Daoy (cell line): ENCODE measurements around the gene KIF3B. TPM values are rescaled to one million over a fixed set of nuclear protein-coding genes. Genes with fewer than 3 reads are reported as not detected.
"Not testable (repeated sequence)": the region's sequence is repeated elsewhere in the genome, so short reads cannot be mapped to it uniquely, and the experiment has no call there.

Experiments used
- DNase-seq: peaks from one replicate; pipeline ENCODE4 v3.0.0-alpha.2; 2015; ENCODE audit warnings: low read depth
- total RNA-seq: library from RNA; depleted of rRNA; stranded (reverse); fragments of >200 nt; shearing (Covaris generic); gene quantifications from 2 replicates; pipeline ENCODE4 v1.2.3, GENCODE V29; 2014

Gene KIF3B
- total RNA-seq, 1 experiment from 2014 or later, result 13.8 TPM

DNA sequence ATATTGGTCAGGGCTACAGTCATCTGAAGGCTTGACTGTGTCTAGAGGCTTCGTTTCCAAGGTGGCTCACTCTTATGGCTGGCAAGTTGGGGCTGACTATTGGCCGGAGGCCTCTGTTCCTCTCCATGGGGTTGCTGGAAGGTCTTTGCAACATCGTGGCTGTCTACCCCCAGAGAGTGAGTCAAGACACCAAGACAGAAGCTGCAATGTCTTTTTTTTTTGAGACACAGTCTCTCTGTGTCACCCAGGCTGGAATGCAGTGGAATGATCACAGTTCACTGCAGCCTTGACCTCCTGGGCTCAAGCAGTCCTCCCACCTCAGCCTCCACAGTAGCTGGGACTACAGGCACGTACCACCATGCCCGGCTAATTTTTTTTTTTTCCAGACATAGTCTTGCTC, 29.4 kb upstream of the KIF3B start:
- DNase-seq, result no peak

- no peak for DNase-seq
These were observed 28.3 kb upstream of the KIF3B start for GRCh38 chr20:32249030-32249738.

DNA sequence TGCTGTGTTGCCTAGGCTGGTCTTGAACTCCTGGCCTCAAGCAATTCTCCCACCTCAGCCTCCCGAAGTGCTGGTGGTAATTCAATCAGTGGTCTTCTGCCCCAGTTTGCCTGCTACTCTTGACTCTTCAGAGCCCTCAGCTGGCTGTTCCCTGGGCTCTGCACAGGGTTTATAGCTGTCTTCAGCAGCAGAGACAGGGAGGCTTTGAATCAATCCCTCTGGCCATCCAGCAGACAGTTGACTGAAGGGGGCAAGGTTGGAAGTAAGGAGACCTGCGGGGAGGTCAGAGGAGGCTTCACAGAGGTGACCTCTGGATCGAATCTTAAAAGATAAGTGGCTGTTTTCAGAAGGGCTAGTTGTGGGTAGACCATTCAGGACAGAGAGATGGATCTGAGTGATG, 26.0 kb upstream of the KIF3B start:
- no peak for DNase-seq

- DNase-seq, result no peak
These were observed 25.3 kb upstream of the KIF3B start for GRCh38 chr20:32252189-32252588.

DNA sequence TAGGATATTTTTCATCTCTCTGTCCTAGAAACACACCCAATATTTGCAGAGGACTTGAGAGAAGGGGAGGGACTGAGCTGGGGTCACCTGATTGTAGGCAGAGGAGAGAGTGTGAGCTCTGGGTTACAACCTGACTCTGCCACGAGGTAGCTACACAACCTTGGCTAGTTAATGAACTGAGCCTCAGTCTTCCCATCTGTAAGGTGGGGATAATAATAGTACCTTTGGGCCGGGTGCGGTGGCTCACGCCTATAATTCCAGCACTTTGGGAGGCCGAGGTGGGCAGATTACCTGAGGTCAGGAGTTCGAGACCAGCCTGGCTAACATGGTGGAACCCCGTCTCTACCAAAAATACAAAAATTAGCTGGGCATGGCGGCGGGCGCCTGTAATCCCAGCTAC, 16.5 kb upstream of the KIF3B start:
- DNase-seq, result not testable (repeated sequence)

DNA sequence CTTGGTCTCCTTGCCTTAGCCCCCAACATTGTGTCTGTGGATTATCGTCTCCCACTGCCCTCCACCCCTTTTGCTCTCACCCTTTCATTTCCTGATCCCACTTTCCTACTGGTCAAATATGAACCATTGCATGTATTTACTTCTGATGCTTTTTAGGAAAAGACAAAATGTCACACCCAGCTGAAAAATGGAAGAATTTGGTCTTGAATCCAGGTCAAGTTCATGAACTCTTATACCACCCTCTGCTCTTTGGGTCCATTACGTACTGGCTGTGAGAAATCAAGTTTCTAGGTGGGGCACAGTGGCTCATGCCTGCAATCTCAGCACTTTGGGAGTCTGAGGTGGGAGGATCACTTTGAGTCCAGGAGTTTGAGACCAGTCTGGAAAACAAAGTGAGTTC, 15.8 kb upstream of the KIF3B start:
- DNase-seq, result no peak

DNA sequence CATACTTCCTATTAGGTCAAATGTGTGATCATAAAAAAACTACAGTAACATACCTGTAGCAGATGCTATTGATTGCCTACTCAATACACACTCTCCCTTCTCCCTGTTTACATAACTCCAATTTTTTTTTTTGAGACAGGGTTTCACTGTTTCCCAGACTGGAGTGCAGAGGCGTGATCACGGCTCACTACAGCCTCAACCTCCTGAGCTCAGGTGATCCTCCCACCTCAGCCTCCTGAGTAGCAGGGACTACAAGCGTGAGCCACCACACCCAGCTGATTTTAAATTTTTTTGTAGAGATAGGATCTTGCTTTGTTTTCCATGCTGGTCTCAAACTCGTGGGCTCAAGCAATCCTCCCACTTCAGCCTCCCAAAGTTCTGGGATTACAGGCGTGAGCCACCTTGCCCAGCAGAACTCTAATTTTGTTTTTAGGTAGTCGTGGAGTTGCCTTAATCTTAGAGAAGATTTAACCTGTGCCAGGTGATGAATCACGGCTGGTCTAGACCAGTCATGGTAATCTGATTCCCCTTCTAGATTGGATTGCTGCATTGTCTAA, 14.0 kb upstream of the KIF3B start:
- no peak for DNase-seq

- DNase-seq, result no peak
These were observed 5.8 kb upstream of the KIF3B start for GRCh38 chr20:32271620-32272019.

DNA sequence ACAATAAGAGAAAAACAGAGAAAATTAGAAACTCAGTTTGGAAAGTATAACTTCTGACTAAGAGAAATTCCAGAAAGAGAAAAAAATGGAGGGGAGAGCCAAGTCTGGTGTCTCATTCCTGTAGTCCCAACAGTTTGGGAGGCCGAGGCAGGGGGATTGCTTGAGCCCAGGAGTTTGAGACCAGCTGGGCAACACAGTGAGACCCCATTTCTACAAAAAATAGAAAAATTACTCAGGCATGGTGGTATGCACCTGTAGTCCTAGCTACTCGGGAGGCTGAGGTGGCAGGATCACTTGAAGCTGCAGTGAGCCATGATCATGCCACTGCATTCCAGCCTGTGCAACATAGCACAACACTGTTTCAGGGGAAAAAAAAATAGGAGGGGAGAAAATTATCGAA, 3.1 kb upstream of the KIF3B start:
- no peak for DNase-seq

DNA sequence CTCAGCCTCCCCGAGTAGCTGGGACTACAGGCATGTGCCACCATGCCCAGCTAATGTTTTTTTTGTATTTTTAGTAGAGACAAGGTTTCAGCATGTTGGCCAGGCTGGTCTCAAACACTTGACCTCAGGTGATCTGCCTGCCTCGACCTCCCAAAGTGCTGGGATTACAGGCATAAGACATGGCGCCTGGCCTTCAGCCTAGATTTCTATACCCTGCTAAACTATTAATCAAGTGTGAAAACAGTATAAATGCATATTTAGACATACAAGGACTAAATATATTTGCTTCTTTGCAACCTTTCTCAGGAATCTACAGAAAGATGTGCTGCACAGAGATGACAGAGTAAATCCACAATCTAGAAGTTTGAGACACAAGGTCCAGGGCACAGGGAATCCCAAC, 2.3 kb upstream of the KIF3B start:
- DNase-seq, result not testable (repeated sequence)

- DNase-seq, result no peak
These were observed 770 bp downstream of the KIF3B start for GRCh38 chr20:32278199-32278643.

GRCh38 chr20:32281711-32282110, 4.3 kb downstream of the KIF3B start:
- DNase-seq, result no peak

DNA sequence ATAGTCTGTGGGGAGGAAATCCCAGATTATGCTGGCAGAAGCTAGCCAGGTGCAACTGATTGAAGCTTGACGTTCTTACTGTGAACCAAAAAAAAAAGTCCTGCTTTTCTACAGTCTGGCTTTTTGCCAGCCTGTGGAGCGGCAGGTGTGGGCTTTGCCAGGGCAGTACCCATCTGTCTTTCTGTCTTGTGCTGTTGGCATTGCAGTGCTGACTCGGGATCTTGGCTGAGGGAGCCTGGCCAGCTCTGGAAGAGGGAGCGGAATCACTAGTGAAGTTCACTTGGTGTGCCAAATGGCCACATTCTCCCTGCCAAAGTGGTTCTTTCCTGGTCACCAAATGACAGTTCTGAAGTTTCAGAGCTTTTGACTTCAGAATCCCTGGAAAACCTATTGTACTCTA, 5.0 kb downstream of the KIF3B start:
- no peak for DNase-seq

GRCh38 chr20:32285082-32285620, 7.7 kb downstream of the KIF3B start:
- DNase-seq, result no peak

GRCh38 chr20:32285621-32286371, 8.3 kb downstream of the KIF3B start:
- DNase-seq, result peak; percentile 6

DNA sequence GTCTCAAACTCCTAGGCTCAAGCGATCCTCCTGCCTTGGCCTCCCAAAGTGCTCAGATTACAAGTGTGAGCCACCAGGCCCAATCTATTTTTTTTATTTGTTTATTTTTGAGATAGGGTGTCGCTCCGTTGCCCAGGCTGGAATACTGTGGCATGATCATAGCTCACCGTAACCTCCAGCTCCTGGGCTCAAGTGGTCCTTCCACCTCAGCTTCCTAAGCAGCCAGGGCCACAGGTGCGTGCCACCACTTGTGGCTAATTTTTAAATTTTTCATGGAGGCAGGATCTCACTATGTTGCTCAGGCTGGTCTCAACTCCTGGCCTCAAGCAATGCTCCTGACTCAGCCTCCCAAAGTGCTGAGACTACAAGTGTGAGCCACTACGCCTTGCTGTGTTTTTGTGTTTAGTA, 9.8 kb downstream of the KIF3B start:
- DNase-seq, result no peak

DNA sequence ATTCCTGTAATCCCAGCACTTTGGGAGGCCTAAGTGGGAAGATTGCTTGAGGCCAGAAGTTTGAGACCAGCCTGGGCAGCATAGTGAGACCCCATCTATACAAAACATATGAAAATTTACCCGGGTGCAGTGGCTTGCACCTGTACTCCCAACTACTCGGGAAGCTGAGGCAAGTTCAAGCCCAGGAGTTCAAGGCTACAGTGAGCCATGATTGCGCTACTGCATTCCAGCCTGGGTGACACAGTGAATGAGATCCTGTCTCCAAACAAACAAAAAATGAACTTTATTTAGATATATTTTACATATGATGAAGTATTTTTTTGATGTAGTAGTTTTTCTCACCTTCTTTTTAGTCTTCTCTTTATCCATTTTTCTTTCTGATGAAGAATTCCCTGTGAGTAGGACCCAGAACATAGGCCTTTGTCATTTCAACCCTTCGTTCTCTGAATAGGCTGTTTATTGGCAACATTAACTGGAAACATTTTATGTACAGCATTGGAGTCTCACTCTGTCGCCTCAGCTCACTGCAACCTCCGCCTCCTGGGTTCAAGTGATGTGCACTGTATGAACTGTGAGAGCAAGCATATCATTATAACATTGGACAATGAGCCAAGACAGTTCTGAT, 10.9 kb downstream of the KIF3B start:
- no peak for DNase-seq

DNA sequence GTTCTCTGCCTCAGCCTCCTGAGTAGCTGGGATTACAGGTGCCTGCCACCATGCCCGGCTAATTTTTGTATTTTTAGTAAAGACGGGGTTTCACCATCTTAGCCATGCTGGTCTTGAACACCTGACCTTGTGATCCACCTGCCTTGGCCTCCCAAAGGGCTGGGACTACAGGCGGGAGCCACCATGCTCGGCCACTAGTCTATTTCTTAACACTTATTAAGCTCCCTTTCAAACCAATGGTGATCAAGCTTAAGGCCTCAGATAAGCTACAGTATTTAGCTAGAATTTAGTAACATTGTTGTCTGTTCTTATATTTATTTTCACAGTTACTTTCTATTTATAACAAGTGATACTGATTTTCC, 11.8 kb downstream of the KIF3B start:
- not testable (repeated sequence) for DNase-seq

DNA sequence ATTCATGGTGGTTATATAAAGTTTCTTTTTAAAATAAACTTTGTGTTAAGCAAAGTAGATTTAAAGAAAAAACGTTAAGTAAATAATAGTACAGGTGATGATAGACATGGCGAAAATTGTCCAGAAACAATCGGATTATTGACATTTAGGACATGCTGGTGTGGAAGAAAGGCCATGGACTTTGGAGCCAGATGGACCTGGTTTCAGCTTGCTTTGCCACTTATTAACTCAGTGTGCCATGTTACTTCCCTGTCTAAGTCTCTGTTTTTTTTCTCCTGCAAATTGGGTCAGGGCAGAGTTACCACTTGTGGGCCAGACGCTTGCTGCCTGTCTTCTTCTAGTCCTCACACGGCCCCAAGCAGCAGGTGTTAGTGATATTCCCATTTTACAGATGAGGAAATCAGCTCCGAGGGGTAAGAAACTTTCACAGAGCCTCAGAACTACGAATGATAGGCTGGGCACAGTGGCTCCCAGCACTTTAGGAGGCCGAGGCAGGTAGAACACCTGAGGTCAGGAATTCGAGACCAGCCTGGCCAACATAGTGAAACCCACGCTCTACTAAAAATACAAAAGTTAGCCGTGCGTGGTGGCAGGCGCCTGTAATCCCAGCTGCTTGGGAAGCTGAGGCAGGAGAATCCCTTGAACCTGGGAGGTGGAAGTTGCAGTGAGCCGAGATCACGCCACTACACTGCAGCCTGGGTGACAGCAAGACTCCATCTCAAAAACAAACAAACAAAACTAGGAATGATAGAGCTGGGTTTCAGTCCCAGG, 12.4 kb downstream of the KIF3B start:
- DNase-seq, result no peak

DNA sequence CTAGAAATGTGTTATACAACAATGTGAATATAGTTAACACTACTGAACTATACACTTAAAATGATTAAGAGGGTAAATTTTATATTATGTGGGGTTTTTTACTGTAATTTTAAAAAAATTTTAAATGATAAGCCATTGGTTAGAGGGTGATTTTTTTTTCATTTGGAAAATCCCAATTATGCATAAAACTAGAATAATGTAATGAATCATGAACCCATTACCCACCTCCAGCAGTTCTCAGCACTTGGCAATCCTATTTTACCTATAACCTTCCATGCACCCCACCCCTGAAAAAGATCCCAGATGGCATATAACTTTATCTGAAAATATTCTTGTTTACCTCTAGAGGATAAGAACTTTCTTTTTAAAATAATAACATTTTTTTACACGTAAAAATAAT, 13.7 kb downstream of the KIF3B start:
- DNase-seq, result no peak

DNA sequence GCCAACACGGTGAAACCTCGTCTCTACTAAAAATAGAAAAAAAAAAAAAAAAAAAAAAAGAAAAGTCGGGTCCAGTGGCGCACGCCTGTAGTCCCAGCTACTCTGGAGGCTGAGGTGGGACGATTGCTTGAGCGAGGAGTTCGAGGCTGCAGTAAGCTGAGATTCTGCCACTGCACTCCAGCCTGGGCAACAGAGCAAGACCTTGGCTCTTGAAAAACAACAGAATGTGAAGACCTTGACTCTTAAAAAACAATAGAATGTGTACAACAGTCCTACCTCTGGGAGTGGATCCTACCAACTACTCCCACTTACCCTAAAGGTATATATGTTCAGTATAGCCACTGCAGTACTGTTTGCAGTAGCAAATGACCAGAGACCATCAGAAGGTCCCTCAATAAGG, 15.1 kb downstream of the KIF3B start:
- no peak for DNase-seq

DNA sequence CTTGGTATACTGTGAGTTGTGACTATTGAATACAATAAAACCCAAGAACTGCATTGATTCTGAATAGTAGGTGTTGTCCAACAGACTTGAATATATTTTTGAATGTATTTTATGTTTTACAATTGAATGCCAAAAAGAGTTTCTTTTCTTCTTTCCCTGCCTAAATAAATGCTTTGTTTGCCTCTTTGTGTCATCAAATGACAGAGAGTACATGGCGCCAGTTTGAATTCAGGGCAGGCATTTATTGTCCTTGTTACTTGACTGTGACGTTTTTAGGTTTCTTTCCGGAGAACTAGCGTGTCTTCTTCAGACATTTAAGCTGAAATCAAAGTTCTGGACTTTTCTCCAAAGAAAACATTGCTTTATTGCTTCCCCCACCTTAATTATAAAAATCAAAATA, 16.6 kb downstream of the KIF3B start:
- DNase-seq, result no peak
